Activated CD8-positive, alpha-beta T cell treated with anti-CD3 and anti-CD28 coated beads for 36 hours (primary cell): ENCODE results near the gene SLC26A6. TPM values are rescaled to one million over a fixed set of nuclear protein-coding genes. Genes with fewer than 3 reads are reported as not detected.

Source experiments
- ATAC-seq: fragments of 200-7000 bp; cut with Tn5 transposase; one replicate; pipeline ENCODE4 v1.10.0; 2021; ENCODE audit warnings: mild to moderate bottlenecking, moderate library complexity
- CTCF ChIA-PET: fragments of 350-600 bp; sonication (Branson Sonifier 250); formaldehyde crosslinking; loops from one replicate; lab custom pipeline; 2021; ENCODE audit warnings: antibody characterized with exemption; lab: Charles Lee
- POLR2A ChIA-PET: fragments of 350-600 bp; sonication (Branson Sonifier 250); formaldehyde crosslinking; loops from one replicate; lab custom pipeline; 2021; ENCODE audit warnings: antibody characterized with exemption; lab: Charles Lee
- DNase-seq: peaks from one replicate; pipeline ENCODE4 v3.0.0-alpha.2; 2020
- H3K27ac Mint-ChIP-seq: one replicate; pipeline ENCODE4 v1.8.0; 2021; ENCODE audit warnings: mild to moderate bottlenecking, mixed read lengths
- H3K27me3 Mint-ChIP-seq: one replicate; pipeline ENCODE4 v1.8.0; 2021; ENCODE audit warnings: mixed read lengths
- H3K36me3 Mint-ChIP-seq: one replicate; pipeline ENCODE4 v1.8.0; 2021; ENCODE audit warnings: low read depth, mixed read lengths
- H3K4me1 Mint-ChIP-seq: one replicate; pipeline ENCODE4 v1.8.0; 2021; ENCODE audit warnings: low read depth, mixed read lengths
- H3K4me3 Mint-ChIP-seq: one replicate; pipeline ENCODE4 v1.8.0; 2021; ENCODE audit warnings: mild to moderate bottlenecking, moderate library complexity, mixed read lengths
- H3K9me3 Mint-ChIP-seq: one replicate; pipeline ENCODE4 v1.8.0; 2021; ENCODE audit warnings: mixed read lengths
- CTCF ChIP-seq: fragments of 200-600 bp; IDR thresholded peaks from one replicate; pipeline ENCODE4 v1.8.0; 2022; ENCODE audit warnings: antibody characterized with exemption, mild to moderate bottlenecking
- intact Hi-C: fragments of 100-400 bp; cut with micrococcal nuclease; formaldehyde crosslinking; loops from one replicate; pipeline ENCODE4 v1.10.0; 2022
- total RNA-seq, 2 experiments: library from RNA; stranded (reverse); gene quantifications; one replicate each; pipeline ENCODE4 v1.2.3, GENCODE V29; 2021

SLC26A6 gene
- total RNA-seq, 2 experiments from 2014 or later = 41.3 to 45.0 TPM

- DNase-seq (no peak), ATAC-seq (no peak)
- peaks cover 9% of the 10 kb centered on the region for H3K4me1 Mint-ChIP-seq
- H3K4me3 Mint-ChIP-seq = no peak overlapping the region
- ChIA-PET CTCF (no interaction called here), POLR2A (no interaction called here)
- no peaks in the 10 kb centered on the region for H3K27me3 Mint-ChIP-seq
- H3K36me3 Mint-ChIP-seq = peaks cover 49% of the 10 kb centered on the region
- H3K9me3 Mint-ChIP-seq = no peaks in the 10 kb centered on the region
- intact Hi-C loops = no loop called here
- no peak overlapping the region for H3K27ac Mint-ChIP-seq
- TF ChIP-seq CTCF = no peak
These were observed 43.5 kb upstream of the SLC26A6 start for GRCh38 chr3:48678566-48679380.

DNA sequence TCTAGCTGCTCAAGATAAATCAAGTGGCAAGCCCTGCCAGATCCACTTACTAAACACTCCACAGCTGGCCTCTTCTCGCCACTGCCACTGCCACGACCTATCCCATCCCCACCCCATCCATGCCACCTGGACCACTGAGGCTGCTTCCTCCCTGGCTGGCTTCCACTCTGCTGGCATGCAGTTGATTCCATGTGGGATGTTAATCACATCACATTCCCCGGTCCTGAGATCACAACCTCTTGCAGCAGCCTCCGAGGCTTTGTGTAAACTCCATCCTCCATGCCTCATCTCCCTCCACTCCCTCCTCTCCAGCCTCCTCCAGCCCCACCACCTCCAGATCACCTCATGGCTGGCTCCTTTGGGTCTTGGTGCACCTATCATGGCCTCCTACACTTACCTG is 42.8 kb upstream of the SLC26A6 start:
- Mint-ChIP-seq H3K9me3 (no peaks in the 10 kb centered on the region), H3K27ac (no peak overlapping the region), H3K4me3 (no peak overlapping the region), H3K36me3 (peaks cover 49% of the 10 kb centered on the region), H3K4me1 (peaks cover 4% of the 10 kb centered on the region), H3K27me3 (no peaks in the 10 kb centered on the region)
- ATAC-seq (no peak), DNase-seq (no peak)
- ChIA-PET CTCF (no interaction called here), POLR2A (interaction anchor here (0.6 to 1.1 kb wide), 3 partner anchors 13 to 26 kb away, joined by 3 read pairs; no protein-coding TSS in a partner anchor)
- no peak for TF ChIP-seq CTCF
- intact Hi-C loops = no loop called here

GRCh38 chr3:48674505-48674904 is 39.2 kb upstream of the SLC26A6 start:
- Mint-ChIP-seq H3K4me3 (no peak overlapping the region), H3K27me3 (no peaks in the 10 kb centered on the region), H3K27ac (no peak overlapping the region), H3K4me1 (no peaks in the 10 kb centered on the region), H3K36me3 (peaks cover 33% of the 10 kb centered on the region), H3K9me3 (no peaks in the 10 kb centered on the region)
- DNase-seq (no peak), ATAC-seq (no peak)
- intact Hi-C loops = no loop called here
- ChIA-PET POLR2A (interaction anchor here (1.2 to 2.8 kb wide), 3 partner anchors 11 to 62 kb away, joined by 3 to 26 read pairs (median 5); partner anchors contain the start of gene CELSR3), CTCF (interaction anchor here (0.7 to 1.9 kb wide), 2 partner anchors 11 to 274 kb away, joined by 3 to 5 read pairs; no protein-coding TSS in a partner anchor)
- no peak for TF ChIP-seq CTCF

GRCh38 chr3:48672522-48672921 is 37.3 kb upstream of the SLC26A6 start:
- no peak for TF ChIP-seq CTCF
- DNase-seq (no peak), ATAC-seq (no peak)
- POLR2A ChIA-PET = interaction anchor here (2.8 kb wide), 1 partner anchor 9 kb away, joined by 26 read pairs; the partner anchor contains the start of gene CELSR3
- Mint-ChIP-seq H3K4me1 (no peaks in the 10 kb centered on the region), H3K36me3 (peaks cover 20% of the 10 kb centered on the region), H3K27ac (no peak overlapping the region), H3K27me3 (no peaks in the 10 kb centered on the region), H3K4me3 (no peak overlapping the region), H3K9me3 (no peaks in the 10 kb centered on the region)
- CTCF ChIA-PET = no interaction called here
- intact Hi-C loops = no loop called here

GRCh38 chr3:48664929-48665328 is 29.7 kb upstream of the SLC26A6 start:
- CTCF ChIA-PET = interaction anchor here (0.9 to 1.5 kb wide), 4 partner anchors 17 to 295 kb away, joined by 3 to 5 read pairs (median 4); no protein-coding TSS in a partner anchor
- no peak overlapping the region for H3K27ac Mint-ChIP-seq
- H3K9me3 Mint-ChIP-seq = no peaks in the 10 kb centered on the region
- peaks cover 14% of the 10 kb centered on the region for H3K36me3 Mint-ChIP-seq
- peaks cover 17% of the 10 kb centered on the region for H3K4me1 Mint-ChIP-seq
- POLR2A ChIA-PET = interaction anchor here (0.5 to 4.9 kb wide), 7 partner anchors 9 to 431 kb away, joined by 3 to 26 read pairs (median 3); partner anchors contain the start of gene TMEM89
- TF ChIP-seq CTCF = no peak
- intact Hi-C loops = no loop called here
- no peak overlapping the region for H3K4me3 Mint-ChIP-seq
- H3K27me3 Mint-ChIP-seq = peaks cover 18% of the 10 kb centered on the region
- DNase-seq = no peak
- no peak for ATAC-seq
